GM21515 (cell line): ENCODE results near the gene PRDM11.
A peak's percentile ranks its signal among the peaks of the same experiment; 100 is the strongest.
"Not testable (repeated sequence)": the region's sequence is repeated elsewhere in the genome, so short reads cannot be mapped to it uniquely, and the experiment has no call there.

Source experiments
- ATAC-seq: cut with Tn5 transposase; IDR thresholded peaks from one replicate; pipeline ENCODE4 v1.9.1; 2021; ENCODE audit not compliant: unreplicated experiment

PRDM11 gene

GRCh38 chr11:45229401-45230020, 83.1 kb downstream of the PRDM11 start:
- no peak for ATAC-seq

- no peak for ATAC-seq
Observed at GRCh38 chr11:45232341-45233080, 86.1 kb downstream of the PRDM11 start.

GRCh38 chr11:45233121-45233803, 86.8 kb downstream of the PRDM11 start:
- peak; percentile 79 for ATAC-seq

- ATAC-seq = peak; percentile 31
Observed at GRCh38 chr11:45233804-45234170, 87.3 kb downstream of the PRDM11 start.

- no peak for ATAC-seq
Observed at GRCh38 chr11:45234306-45235006, 88.0 kb downstream of the PRDM11 start.

GRCh38 chr11:45237711-45238315, 91.4 kb downstream of the PRDM11 start:
- no peak for ATAC-seq

GRCh38 chr11:45238724-45239123, 92.3 kb downstream of the PRDM11 start:
- no peak for ATAC-seq

- ATAC-seq = no peak
Observed at GRCh38 chr11:45239733-45240132, 93.3 kb downstream of the PRDM11 start.

GRCh38 chr11:45243967-45244366, 97.5 kb downstream of the PRDM11 start:
- ATAC-seq = no peak

- ATAC-seq = no peak
Observed at GRCh38 chr11:45245218-45246045, 99.0 kb downstream of the PRDM11 start.

GRCh38 chr11:45246241-45246640, 99.8 kb downstream of the PRDM11 start:
- no peak for ATAC-seq

- no peak for ATAC-seq
Observed at GRCh38 chr11:45247433-45247832, 101.0 kb downstream of the PRDM11 start.

- no peak for ATAC-seq
Observed at GRCh38 chr11:45248501-45249011, 102.1 kb downstream of the PRDM11 start.

- ATAC-seq = not testable (repeated sequence)
Observed at GRCh38 chr11:45249372-45249771, 102.9 kb downstream of the PRDM11 start.

GRCh38 chr11:45250035-45250718, 103.7 kb downstream of the PRDM11 start:
- no peak for ATAC-seq

GRCh38 chr11:45252134-45252856, 105.9 kb downstream of the PRDM11 start:
- no peak for ATAC-seq

GRCh38 chr11:45252877-45253276, 106.4 kb downstream of the PRDM11 start:
- no peak for ATAC-seq

GRCh38 chr11:45253640-45254039, 107.2 kb downstream of the PRDM11 start:
- no peak for ATAC-seq

- ATAC-seq = no peak
Observed at GRCh38 chr11:45254070-45254469, 107.6 kb downstream of the PRDM11 start.
